DOHH2 (cell line): ENCODE measurements around the gene FAM117B.

ENCODE experiments used
- H3F3A ChIP-seq: fragments of 200-600 bp; sonication (generic), shearing (Covaris generic); 2 replicates; pipeline ENCODE4 v1.6.0; 2016; ENCODE audit warnings: antibody characterized with exemption, mild to moderate bottlenecking; ENCODE audit not compliant: control insufficient read depth, insufficient read depth
- H3K27ac ChIP-seq: fragments of 200-600 bp; sonication (generic); 2 replicates; pipeline ENCODE4 v1.5.1; 2014; ENCODE audit warnings: low read depth, mild to moderate bottlenecking, low read length, moderate library complexity
- H3K27me3 ChIP-seq: fragments of 200-600 bp; sonication (generic); 2 replicates; pipeline ENCODE4 v1.6.1; 2014; ENCODE audit warnings: mild to moderate bottlenecking, low read length, mixed read lengths; ENCODE audit not compliant: control insufficient read depth
- H3K36me3 ChIP-seq: fragments of 200-600 bp; sonication (generic); 2 replicates; pipeline ENCODE4 v1.6.1; 2014; ENCODE audit warnings: mild to moderate bottlenecking, low read length, moderate library complexity, mixed read lengths; ENCODE audit not compliant: control insufficient read depth
- H3K4me1 ChIP-seq: fragments of 200-600 bp; sonication (generic); 2 replicates; pipeline ENCODE4 v1.6.1; 2014; ENCODE audit warnings: mild to moderate bottlenecking, low read length, mixed read lengths; ENCODE audit not compliant: control insufficient read depth
- H3K4me2 ChIP-seq: fragments of 200-600 bp; sonication (generic); 2 replicates; pipeline ENCODE4 v1.6.0; 2014; ENCODE audit warnings: mild to moderate bottlenecking, low read length, moderate library complexity
- H3K4me3 ChIP-seq: fragments of 200-600 bp; sonication (generic); 2 replicates; pipeline ENCODE4 v1.5.1; 2014; ENCODE audit warnings: mild to moderate bottlenecking, low read length, mixed read lengths
- H3K79me2 ChIP-seq: fragments of 200-600 bp; sonication (generic); 2 replicates; pipeline ENCODE4 v1.6.1; 2014; ENCODE audit warnings: mild to moderate bottlenecking, low read length, mixed read lengths; ENCODE audit not compliant: control insufficient read depth
- H3K9me2 ChIP-seq: fragments of 200-600 bp; sonication (generic); replicated peaks from 2 replicates; pipeline ENCODE4 v1.6.1; 2014; ENCODE audit warnings: mild to moderate bottlenecking, low read length, mixed read lengths; ENCODE audit not compliant: control insufficient read depth
- H3K9me3 ChIP-seq: fragments of 200-600 bp; sonication (generic); 2 replicates; pipeline ENCODE4 v1.6.1; 2014; ENCODE audit warnings: antibody characterized with exemption, low read length, mixed read lengths; ENCODE audit not compliant: control insufficient read depth, insufficient read depth
- H4K20me1 ChIP-seq: fragments of 200-600 bp; sonication (generic); 2 replicates; pipeline ENCODE4 v1.6.0; 2014; ENCODE audit warnings: low read depth, mild to moderate bottlenecking, antibody characterized with exemption, low read length, moderate library complexity; ENCODE audit not compliant: control insufficient read depth, insufficient read depth
- EZH2phosphoT487 ChIP-seq: fragments of 200-600 bp; sonication (generic); IDR thresholded peaks from 2 replicates; pipeline ENCODE4 v1.6.1; 2017; ENCODE audit warnings: borderline replicate concordance, mild to moderate bottlenecking, antibody characterized with exemption, low read length, moderate library complexity, mixed read lengths
- TF ChIP-seq, protein P1 (sequence below): fragments of 200-600 bp; sonication (generic); IDR thresholded peaks from one replicate; pipeline ENCODE4 v1.5.1; 2014; ENCODE audit warnings: antibody characterized with exemption, mild to moderate bottlenecking, low read depth, low read length; ENCODE audit not compliant: poor library complexity, severe bottlenecking

FAM117B gene

DNA sequence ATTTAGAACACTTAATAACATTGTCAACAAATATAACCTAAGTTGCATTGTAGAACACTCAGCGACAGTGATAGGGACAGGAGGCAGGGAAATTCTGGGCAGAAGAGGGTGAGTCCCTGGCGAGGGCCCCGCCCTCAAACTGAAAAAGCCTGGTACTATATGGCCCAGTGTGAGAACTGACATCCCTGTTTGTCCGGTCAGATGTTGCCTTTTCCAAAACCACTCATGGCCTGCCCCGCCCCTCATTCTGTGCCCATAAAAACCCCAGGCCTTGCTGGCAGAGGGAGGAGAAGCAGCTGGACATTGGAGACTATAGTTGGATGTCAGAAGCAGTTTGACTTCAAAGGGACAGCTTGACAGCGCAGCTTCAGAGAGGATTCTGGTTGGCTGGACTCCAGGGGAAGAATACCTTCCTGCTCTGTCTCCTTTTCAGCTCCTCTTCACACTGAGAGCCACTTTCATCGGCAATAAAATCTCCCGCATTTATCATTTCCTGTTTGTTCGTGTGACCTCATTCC lies 47.0 kb downstream of the FAM117B start:
- H3F3A ChIP-seq, result no peaks in the 10 kb centered on the region
- peaks cover 4% of the 10 kb centered on the region for H3K79me2 ChIP-seq
- no peaks in the 10 kb centered on the region for H3K4me1 ChIP-seq
- H3K9me2 ChIP-seq, result no peaks in the 10 kb centered on the region
- no peaks in the 10 kb centered on the region for H4K20me1 ChIP-seq
- no peak overlapping the region for H3K4me2 ChIP-seq
- no peaks in the 10 kb centered on the region for H3K27me3 ChIP-seq
- no peak overlapping the region for H3K4me3 ChIP-seq
- no peak for TF ChIP-seq EZH2phosphoT487
- TF ChIP-seq, protein P1, sequence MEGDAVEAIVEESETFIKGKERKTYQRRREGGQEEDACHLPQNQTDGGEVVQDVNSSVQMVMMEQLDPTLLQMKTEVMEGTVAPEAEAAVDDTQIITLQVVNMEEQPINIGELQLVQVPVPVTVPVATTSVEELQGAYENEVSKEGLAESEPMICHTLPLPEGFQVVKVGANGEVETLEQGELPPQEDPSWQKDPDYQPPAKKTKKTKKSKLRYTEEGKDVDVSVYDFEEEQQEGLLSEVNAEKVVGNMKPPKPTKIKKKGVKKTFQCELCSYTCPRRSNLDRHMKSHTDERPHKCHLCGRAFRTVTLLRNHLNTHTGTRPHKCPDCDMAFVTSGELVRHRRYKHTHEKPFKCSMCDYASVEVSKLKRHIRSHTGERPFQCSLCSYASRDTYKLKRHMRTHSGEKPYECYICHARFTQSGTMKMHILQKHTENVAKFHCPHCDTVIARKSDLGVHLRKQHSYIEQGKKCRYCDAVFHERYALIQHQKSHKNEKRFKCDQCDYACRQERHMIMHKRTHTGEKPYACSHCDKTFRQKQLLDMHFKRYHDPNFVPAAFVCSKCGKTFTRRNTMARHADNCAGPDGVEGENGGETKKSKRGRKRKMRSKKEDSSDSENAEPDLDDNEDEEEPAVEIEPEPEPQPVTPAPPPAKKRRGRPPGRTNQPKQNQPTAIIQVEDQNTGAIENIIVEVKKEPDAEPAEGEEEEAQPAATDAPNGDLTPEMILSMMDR, result no peak
- peaks cover 16% of the 10 kb centered on the region; the same call in 1 of the 2 replicates for H3K9me3 ChIP-seq
- H3K36me3 ChIP-seq, result no peaks in the 10 kb centered on the region
- no peak overlapping the region for H3K27ac ChIP-seq

DNA sequence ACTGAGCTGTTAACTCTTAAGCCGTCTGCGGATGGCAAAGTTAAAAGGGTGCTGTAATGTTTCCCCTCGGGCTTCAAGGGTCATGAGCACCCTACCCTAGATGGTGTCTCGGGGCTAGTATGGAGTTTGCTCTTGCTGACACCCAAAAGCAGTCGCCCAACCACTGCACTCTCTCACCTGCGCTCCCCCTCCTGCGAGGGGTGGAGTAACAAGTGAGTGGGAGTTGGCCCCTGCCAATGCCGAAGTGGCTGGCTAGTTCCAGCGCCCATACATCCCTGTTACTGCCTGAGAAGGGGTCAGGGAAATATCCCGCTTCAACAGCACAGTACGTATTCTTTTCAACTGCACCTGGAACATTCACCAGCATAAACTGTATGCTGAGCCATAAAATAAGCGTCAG lies 47.5 kb downstream of the FAM117B start:
- TF ChIP-seq EZH2phosphoT487, result no peak
- TF ChIP-seq, protein P1, result no peak
- Histone ChIP-seq H3K4me1 (no peaks in the 10 kb centered on the region), H3K4me2 (no peak overlapping the region), H3K9me2 (no peaks in the 10 kb centered on the region), H3K36me3 (no peaks in the 10 kb centered on the region), H3K27me3 (no peaks in the 10 kb centered on the region), H3F3A (no peaks in the 10 kb centered on the region), H3K27ac (no peak overlapping the region), H4K20me1 (no peaks in the 10 kb centered on the region), H3K9me3 (peaks cover 16% of the 10 kb centered on the region; the same call in 1 of the 2 replicates), H3K4me3 (no peak overlapping the region), H3K79me2 (peaks cover 4% of the 10 kb centered on the region)

DNA sequence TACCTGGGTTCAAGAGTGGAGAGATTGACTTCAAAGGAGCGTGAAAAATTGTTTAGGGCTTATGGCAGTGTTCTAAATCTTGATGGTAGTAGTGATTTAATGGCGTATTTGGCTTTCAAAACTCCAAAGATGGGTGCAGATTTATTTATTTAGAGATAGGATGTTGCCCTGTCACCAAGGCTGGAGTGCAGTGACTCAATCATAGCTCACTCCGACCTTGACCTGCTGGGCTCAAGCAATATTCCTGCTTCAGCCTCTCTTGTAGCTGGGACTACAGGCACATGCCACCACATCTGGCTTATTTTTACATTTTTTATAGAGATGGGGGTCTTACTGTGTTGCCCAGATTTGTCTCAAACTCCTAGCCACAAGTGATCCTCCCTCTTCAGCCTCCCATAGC lies 52.5 kb downstream of the FAM117B start:
- Histone ChIP-seq H3F3A (0 out of 2 replicates have a peak, but pooled peaks cover 3% of the 10 kb centered on the region), H4K20me1 (no peaks in the 10 kb centered on the region), H3K27ac (no peak overlapping the region), H3K4me1 (no peaks in the 10 kb centered on the region), H3K4me2 (no peak overlapping the region), H3K27me3 (no peaks in the 10 kb centered on the region), H3K9me2 (no peaks in the 10 kb centered on the region), H3K4me3 (no peak overlapping the region), H3K36me3 (no peaks in the 10 kb centered on the region), H3K9me3 (no peaks in the 10 kb centered on the region), H3K79me2 (peaks cover 8% of the 10 kb centered on the region)
- TF ChIP-seq, protein P1, result no peak
- TF ChIP-seq EZH2phosphoT487, result no peak
